Vagina (tissue), 2 donors: ENCODE measurements around the gene WDR11. TPM values are rescaled to one million over a fixed set of nuclear protein-coding genes. Genes with fewer than 3 reads are reported as not detected.
A peak's percentile ranks its signal among the peaks of the same experiment; 100 is the strongest.

Experiments used
- DNase-seq, 2 donors: peaks; one replicate each; pipeline ENCODE4 v3.0.0-alpha.2; 2017; ENCODE audit errors: extremely low spot score in 2 of 2
- H3K27ac ChIP-seq: fragments of 200-600 bp; sonication (generic); one replicate; pipeline ENCODE4 v1.5.1; 2019
- H3K27me3 ChIP-seq: fragments of 200-600 bp; sonication (generic); one replicate; pipeline ENCODE4 v1.5.1; 2019
- H3K36me3 ChIP-seq, 2 donors: fragments of 200-600 bp; sonication (generic); one replicate each; pipeline ENCODE4 v1.5.1; 2017 to 2019
- H3K4me1 ChIP-seq: fragments of 200-600 bp; sonication (generic); one replicate; pipeline ENCODE4 v1.5.1; 2019
- H3K4me3 ChIP-seq, 2 donors: fragments of 200-600 bp; sonication (generic); 1 replicate in 1 of 2; 2 replicates in 1 of 2; pipeline ENCODE4 v1.5.1; 2016 to 2019
- H3K9me3 ChIP-seq: fragments of 200-600 bp; sonication (generic); one replicate; pipeline ENCODE4 v1.5.1; 2019
- POLR2A ChIP-seq, 2 donors: fragments of 450-650 bp; IDR thresholded peaks; one replicate each; pipeline ENCODE4 v1.6.1; 2017; ENCODE audit warnings: antibody characterized with exemption in 2 of 2, mild to moderate bottlenecking in 2 of 2, moderate library complexity in 2 of 2
- POLR2AphosphoS5 ChIP-seq, 2 donors: sonication (generic); formaldehyde crosslinking; IDR thresholded peaks; one replicate each; pipeline ENCODE4 v1.9.0; 2017; ENCODE audit warnings: antibody characterized with exemption in 2 of 2, mild to moderate bottlenecking in 2 of 2, low read depth in 1 of 2; ENCODE audit not compliant: insufficient read depth in 1 of 2
- intact Hi-C: fragments of 100-400 bp; cut with DNase I; formaldehyde crosslinking; loops from one replicate; pipeline ENCODE4 v1.15.1; 2023
- total RNA-seq: library from RNA; depleted of rRNA; stranded (reverse); fragments of >200 nt; gene quantifications from one replicate; pipeline ENCODE4 v1.2.3, GENCODE V29; 2016
- TF ChIP-seq, protein P1 (sequence below), 3 experiments: fragments of 450-650 bp in 2 of 3; fragments of 200-600 bp in 1 of 3; sonication (generic) in 1 of 3; IDR thresholded peaks; one replicate each; pipeline ENCODE4 v1.5.1; 2017 to 2019; ENCODE audit warnings: antibody characterized with exemption in 3 of 3, mild to moderate bottlenecking in 2 of 3, moderate library complexity in 2 of 3

WDR11 gene, protein sequence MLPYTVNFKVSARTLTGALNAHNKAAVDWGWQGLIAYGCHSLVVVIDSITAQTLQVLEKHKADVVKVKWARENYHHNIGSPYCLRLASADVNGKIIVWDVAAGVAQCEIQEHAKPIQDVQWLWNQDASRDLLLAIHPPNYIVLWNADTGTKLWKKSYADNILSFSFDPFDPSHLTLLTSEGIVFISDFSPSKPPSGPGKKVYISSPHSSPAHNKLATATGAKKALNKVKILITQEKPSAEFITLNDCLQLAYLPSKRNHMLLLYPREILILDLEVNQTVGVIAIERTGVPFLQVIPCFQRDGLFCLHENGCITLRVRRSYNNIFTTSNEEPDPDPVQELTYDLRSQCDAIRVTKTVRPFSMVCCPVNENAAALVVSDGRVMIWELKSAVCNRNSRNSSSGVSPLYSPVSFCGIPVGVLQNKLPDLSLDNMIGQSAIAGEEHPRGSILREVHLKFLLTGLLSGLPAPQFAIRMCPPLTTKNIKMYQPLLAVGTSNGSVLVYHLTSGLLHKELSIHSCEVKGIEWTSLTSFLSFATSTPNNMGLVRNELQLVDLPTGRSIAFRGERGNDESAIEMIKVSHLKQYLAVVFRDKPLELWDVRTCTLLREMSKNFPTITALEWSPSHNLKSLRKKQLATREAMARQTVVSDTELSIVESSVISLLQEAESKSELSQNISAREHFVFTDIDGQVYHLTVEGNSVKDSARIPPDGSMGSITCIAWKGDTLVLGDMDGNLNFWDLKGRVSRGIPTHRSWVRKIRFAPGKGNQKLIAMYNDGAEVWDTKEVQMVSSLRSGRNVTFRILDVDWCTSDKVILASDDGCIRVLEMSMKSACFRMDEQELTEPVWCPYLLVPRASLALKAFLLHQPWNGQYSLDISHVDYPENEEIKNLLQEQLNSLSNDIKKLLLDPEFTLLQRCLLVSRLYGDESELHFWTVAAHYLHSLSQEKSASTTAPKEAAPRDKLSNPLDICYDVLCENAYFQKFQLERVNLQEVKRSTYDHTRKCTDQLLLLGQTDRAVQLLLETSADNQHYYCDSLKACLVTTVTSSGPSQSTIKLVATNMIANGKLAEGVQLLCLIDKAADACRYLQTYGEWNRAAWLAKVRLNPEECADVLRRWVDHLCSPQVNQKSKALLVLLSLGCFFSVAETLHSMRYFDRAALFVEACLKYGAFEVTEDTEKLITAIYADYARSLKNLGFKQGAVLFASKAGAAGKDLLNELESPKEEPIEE
- total RNA-seq, result 60.6 TPM

DNA sequence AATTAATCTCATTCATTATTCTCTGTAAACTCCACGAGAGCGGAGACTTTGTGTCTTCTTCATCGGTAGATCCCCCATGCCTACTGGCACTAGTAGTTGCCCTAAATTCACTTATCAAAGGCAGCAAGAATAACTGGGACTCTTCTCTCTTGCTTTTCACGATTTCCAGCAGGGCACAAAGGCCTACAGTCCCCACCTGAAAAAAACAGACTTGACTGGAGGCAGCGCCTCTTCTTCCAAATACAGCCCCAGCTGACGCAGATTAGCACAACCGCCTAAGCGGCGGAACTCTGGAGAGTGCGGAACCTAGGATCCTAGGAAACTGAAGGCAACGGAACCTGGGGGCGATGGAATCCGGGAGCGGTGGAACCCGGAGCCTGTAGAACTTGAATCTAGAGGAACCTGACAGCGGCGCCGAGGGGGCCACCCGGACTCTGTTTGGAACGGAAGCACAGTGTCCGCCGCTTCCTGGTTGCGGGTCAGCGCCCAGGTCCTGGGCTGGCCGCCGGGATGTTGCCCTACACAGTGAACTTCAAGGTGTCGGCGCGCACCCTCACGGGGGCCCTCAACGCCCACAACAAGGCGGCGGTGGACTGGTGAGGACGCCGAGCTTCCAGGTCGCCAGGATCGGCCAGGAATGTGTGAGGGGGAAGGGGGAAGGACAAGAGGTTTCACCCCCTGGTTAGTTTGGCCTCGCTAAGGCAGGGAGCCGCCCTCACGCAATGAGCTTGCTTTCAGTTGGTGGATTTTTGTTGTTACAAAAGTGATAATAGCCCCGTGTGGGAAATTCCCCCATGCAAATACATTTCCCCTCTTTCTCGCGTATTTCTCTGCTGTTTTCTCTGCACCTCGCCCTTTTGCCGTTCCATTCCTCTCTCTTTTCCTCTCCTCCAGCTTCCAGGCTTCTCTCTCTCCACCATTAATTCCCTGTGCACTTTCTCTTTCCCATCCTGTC lies at the start of gene WDR11:
TSS of gene WDR11 (plus strand) at position 452 of the 955 bp plus-strand sequence. CDS start at position 511, 59 bp downstream.
- Histone ChIP-seq H3K4me3 (peak within 1 kb of the TSS; percentile 74 to 87), H3K27ac (peak within 1 kb of the TSS; percentile 79)

GRCh38 chr10:120802935-120803334 lies 48.2 kb upstream of the WDR11 start:
- intact Hi-C loops, result no loop called here
- H3K27me3 ChIP-seq, result no peaks in the 10 kb centered on the region
- DNase-seq, result no peak
- no peak overlapping the region for H3K4me3 ChIP-seq
- H3K4me1 ChIP-seq, result no peaks in the 10 kb centered on the region
- no peak for TF ChIP-seq POLR2AphosphoS5 (IDR thresholded peaks at IDR 0.05; ENCODE audit: insufficient read depth in 1 of 2, low read depth in 1 of 2)
- no peak for TF ChIP-seq POLR2A (IDR thresholded peaks at IDR 0.05)
- TF ChIP-seq, protein P1, sequence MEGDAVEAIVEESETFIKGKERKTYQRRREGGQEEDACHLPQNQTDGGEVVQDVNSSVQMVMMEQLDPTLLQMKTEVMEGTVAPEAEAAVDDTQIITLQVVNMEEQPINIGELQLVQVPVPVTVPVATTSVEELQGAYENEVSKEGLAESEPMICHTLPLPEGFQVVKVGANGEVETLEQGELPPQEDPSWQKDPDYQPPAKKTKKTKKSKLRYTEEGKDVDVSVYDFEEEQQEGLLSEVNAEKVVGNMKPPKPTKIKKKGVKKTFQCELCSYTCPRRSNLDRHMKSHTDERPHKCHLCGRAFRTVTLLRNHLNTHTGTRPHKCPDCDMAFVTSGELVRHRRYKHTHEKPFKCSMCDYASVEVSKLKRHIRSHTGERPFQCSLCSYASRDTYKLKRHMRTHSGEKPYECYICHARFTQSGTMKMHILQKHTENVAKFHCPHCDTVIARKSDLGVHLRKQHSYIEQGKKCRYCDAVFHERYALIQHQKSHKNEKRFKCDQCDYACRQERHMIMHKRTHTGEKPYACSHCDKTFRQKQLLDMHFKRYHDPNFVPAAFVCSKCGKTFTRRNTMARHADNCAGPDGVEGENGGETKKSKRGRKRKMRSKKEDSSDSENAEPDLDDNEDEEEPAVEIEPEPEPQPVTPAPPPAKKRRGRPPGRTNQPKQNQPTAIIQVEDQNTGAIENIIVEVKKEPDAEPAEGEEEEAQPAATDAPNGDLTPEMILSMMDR (IDR thresholded peaks at IDR 0.05), result no peak
- H3K36me3 ChIP-seq, result no peaks in the 10 kb centered on the region
- H3K9me3 ChIP-seq, result no peaks in the 10 kb centered on the region
- no peak overlapping the region for H3K27ac ChIP-seq

More for the DNA sequence above, at the start of gene WDR11:
- Histone ChIP-seq H3K9me3 (no peaks in the 10 kb centered on the region), H3K27me3 (no peaks in the 10 kb centered on the region), H3K36me3 (peaks cover 0 to 5% of the 10 kb centered on the region in 2 donors), H3K4me1 (peaks cover 19% of the 10 kb centered on the region)
- no peak for DNase-seq
- TF ChIP-seq POLR2A (IDR thresholded peaks at IDR 0.05) (no peak), POLR2AphosphoS5 (IDR thresholded peaks at IDR 0.05; ENCODE audit: insufficient read depth in 1 of 2, low read depth in 1 of 2) (peak; percentile 42 to 83)
- TF ChIP-seq, protein P1 (IDR thresholded peaks at IDR 0.05), result no peak
- intact Hi-C loops, result no loop called here

DNA sequence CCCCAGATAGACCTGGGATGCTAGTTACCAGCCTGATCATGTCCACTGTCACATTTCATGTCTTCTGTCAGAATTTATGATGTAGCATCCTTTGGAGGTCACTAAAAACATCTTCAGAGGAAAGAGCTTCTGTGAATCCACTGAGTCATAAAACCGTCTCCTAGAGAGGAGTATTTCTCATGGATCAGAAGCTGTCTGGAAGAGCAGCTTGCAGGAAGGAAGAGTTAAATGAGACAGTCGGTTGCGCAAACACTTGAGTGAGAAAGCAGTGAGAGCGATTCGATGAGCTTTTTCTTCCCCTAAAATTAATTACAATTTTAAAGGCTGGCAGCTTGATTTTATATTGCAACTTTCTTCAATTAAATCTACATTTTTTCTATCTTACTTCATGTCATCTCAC lies 47.2 kb upstream of the WDR11 start:
- DNase-seq, result no peak
- Histone ChIP-seq H3K27ac (no peak overlapping the region), H3K4me1 (no peaks in the 10 kb centered on the region), H3K36me3 (no peaks in the 10 kb centered on the region), H3K4me3 (no peak overlapping the region), H3K27me3 (no peaks in the 10 kb centered on the region), H3K9me3 (no peaks in the 10 kb centered on the region)
- intact Hi-C loops, result no loop called here
- TF ChIP-seq POLR2A (IDR thresholded peaks at IDR 0.05) (no peak), POLR2AphosphoS5 (IDR thresholded peaks at IDR 0.05; ENCODE audit: insufficient read depth in 1 of 2, low read depth in 1 of 2) (no peak)
- TF ChIP-seq, protein P1 (IDR thresholded peaks at IDR 0.05), result no peak

GRCh38 chr10:120805014-120805812 lies 45.9 kb upstream of the WDR11 start:
- no peaks in the 10 kb centered on the region for H3K36me3 ChIP-seq
- intact Hi-C loops, result no loop called here

More at GRCh38 chr10:120805014-120805812, 45.9 kb upstream of the WDR11 start:
- no peaks in the 10 kb centered on the region for H3K27me3 ChIP-seq
- TF ChIP-seq, protein P1 (IDR thresholded peaks at IDR 0.05), result no peak
- TF ChIP-seq POLR2A (IDR thresholded peaks at IDR 0.05) (no peak), POLR2AphosphoS5 (IDR thresholded peaks at IDR 0.05; ENCODE audit: insufficient read depth in 1 of 2, low read depth in 1 of 2) (no peak)
- no peak overlapping the region for H3K27ac ChIP-seq
- no peaks in the 10 kb centered on the region for H3K9me3 ChIP-seq
- no peak overlapping the region for H3K4me3 ChIP-seq
- no peak for DNase-seq
- H3K4me1 ChIP-seq, result no peaks in the 10 kb centered on the region
